Endothelial cell of umbilical vein (primary cell): ENCODE results near the gene CLK4. TPM values are rescaled to one million over a fixed set of nuclear protein-coding genes. Genes with fewer than 3 reads are reported as not detected.

ENCODE experiments used
- BruUV-seq: library from RNA; stranded (reverse); fragments of 400-500 nt; replicated peaks from 2 replicates; lab custom pipeline; 2021; lab: Mats Ljungman, UMichigan
- CTCF ChIA-PET: fragments of 300-600, 350-600 bp; sonication (Branson Sonifier 250); formaldehyde crosslinking; loops from one replicate; lab custom pipeline; 2021; ENCODE audit warnings: antibody characterized with exemption, inconsistent platforms; lab: Charles Lee
- POLR2A ChIA-PET: fragments of 300-600, 350-600 bp; sonication (Branson Sonifier 250); formaldehyde crosslinking; loops from one replicate; lab custom pipeline; 2021; ENCODE audit warnings: antibody characterized with exemption, inconsistent platforms; lab: Charles Lee
- DNase-seq: peaks from one replicate; pipeline ENCODE4 v3.0.0-alpha.2; 2011; ENCODE audit warnings: low read depth, low spot score
- FAIRE-seq: peaks from 2 replicates; lab custom pipeline; 2011; peaks lifted over from hg19 to GRCh38; lab: Jason Lieb, UNC
- H2AFZ ChIP-seq: 2 replicates; pipeline ENCODE4 v1.6.0; 2012; ENCODE audit warnings: low read depth, low read length, control low read depth, inconsistent platforms
- H3K27ac ChIP-seq: 2 replicates; pipeline ENCODE4 v1.5.1; 2011; ENCODE audit warnings: low read depth, mild to moderate bottlenecking, control low read depth, low read length, moderate library complexity; ENCODE audit not compliant: insufficient read depth
- H3K27me3 ChIP-seq, 2 experiments: 2 replicates each; pipeline versions ENCODE4 v1.6.0 to v1.6.1; 2011; ENCODE audit warnings: low read length in 2 of 2, mixed read lengths in 1 of 2; ENCODE audit not compliant: control insufficient read depth in 2 of 2, insufficient read depth in 2 of 2
- H3K36me3 ChIP-seq, 2 experiments: 2 replicates in 1 of 2; 3 replicates in 1 of 2; pipeline ENCODE4 v1.5.1; 2011; ENCODE audit warnings: low read length in 2 of 2, mild to moderate bottlenecking in 1 of 2, moderate library complexity in 1 of 2; ENCODE audit not compliant: control insufficient read depth in 2 of 2, insufficient read depth in 2 of 2; ENCODE audit errors: extremely low read depth in 1 of 2
- H3K4me1 ChIP-seq: 3 replicates; pipeline ENCODE4 v1.5.1; 2011; ENCODE audit warnings: mild to moderate bottlenecking, low read length; ENCODE audit not compliant: control insufficient read depth, insufficient read depth; ENCODE audit errors: extremely low read depth
- H3K4me2 ChIP-seq: 2 replicates; pipeline ENCODE4 v1.6.1; 2011; ENCODE audit warnings: low read length, control low read depth, mixed read lengths; ENCODE audit not compliant: insufficient read depth
- H3K4me3 ChIP-seq, 3 experiments: fragments of 200-600 bp in 1 of 3; sonication (generic), shearing (Covaris generic) in 1 of 3; replicated peaks in 1 of 3; 2 replicates each; pipeline ENCODE4 v1.5.1; 2011 to 2016; ENCODE audit warnings: control low read depth in 3 of 3, low read length in 3 of 3, mild to moderate bottlenecking in 2 of 3, inconsistent platforms in 1 of 3, low read depth in 1 of 3, moderate library complexity in 1 of 3; ENCODE audit not compliant: insufficient read depth in 1 of 3
- H3K79me2 ChIP-seq: 2 replicates; pipeline ENCODE4 v1.6.0; 2012; ENCODE audit warnings: low read length, inconsistent platforms; ENCODE audit not compliant: control insufficient read depth, insufficient read depth
- H3K9ac ChIP-seq: replicated peaks from 2 replicates; pipeline ENCODE3; 2011; ENCODE audit warnings: low read length, control low read depth; ENCODE audit not compliant: insufficient read depth; ENCODE audit errors: extremely low read depth
- H3K9me1 ChIP-seq: replicated peaks from 3 replicates; pipeline ENCODE4 v1.6.0; 2011; ENCODE audit warnings: mild to moderate bottlenecking, low read length; ENCODE audit not compliant: control insufficient read depth, insufficient read depth; ENCODE audit errors: extremely low read depth
- H3K9me3 ChIP-seq: replicated peaks from 2 replicates; pipeline ENCODE4 v1.5.1; 2012; ENCODE audit warnings: low read length, inconsistent platforms; ENCODE audit not compliant: control insufficient read depth, insufficient read depth
- H4K20me1 ChIP-seq: replicated peaks from 2 replicates; pipeline ENCODE3; 2011; ENCODE audit warnings: mild to moderate bottlenecking, low read length; ENCODE audit not compliant: control insufficient read depth, insufficient read depth; ENCODE audit errors: extremely low read depth
- EZH2 ChIP-seq: IDR thresholded peaks from 2 replicates; pipeline ENCODE4 v1.6.1; 2012; ENCODE audit warnings: borderline replicate concordance, low read depth, mild to moderate bottlenecking, moderate library complexity, low read length, inconsistent platforms; ENCODE audit not compliant: severe bottlenecking
- GATA2 ChIP-seq: IDR thresholded peaks from 2 replicates; pipeline ENCODE4 v1.7.0; 2011; ENCODE audit warnings: low read depth, mild to moderate bottlenecking, moderate library complexity, mixed read lengths, low read length; ENCODE audit not compliant: insufficient read length, insufficient read depth
- MYC ChIP-seq: IDR thresholded peaks from one replicate; pipeline ENCODE4 v1.6.1; 2011; ENCODE audit warnings: mild to moderate bottlenecking, low read depth, low read length
- POLR2A ChIP-seq: IDR thresholded peaks from 2 replicates; pipeline ENCODE4 v1.6.1; 2012; ENCODE audit warnings: low read depth, mild to moderate bottlenecking, control low read depth, low read length
- POLR2AphosphoS5 ChIP-seq: IDR thresholded peaks from 2 replicates; pipeline ENCODE4 v1.6.1; 2012; ENCODE audit warnings: low read depth, mild to moderate bottlenecking, control low read depth, low read length, moderate library complexity; ENCODE audit not compliant: insufficient read depth
- dilution Hi-C: fragments of 300-500 bp; cut with MboI; formaldehyde crosslinking; loops from one replicate; pipeline ENCODE4 v1.15.0; 2019; ENCODE audit warnings: low sequenced_read_pairs; ENCODE audit not compliant: extremely low pct_ligation_motif_present
- intact Hi-C: fragments of 100-400 bp; cut with micrococcal nuclease; formaldehyde crosslinking; loops from one replicate; pipeline ENCODE4 v1.10.0; 2022
- polyA plus RNA-seq, 4 experiments: library from polyadenylated mRNA; depleted of rRNA in 3 of 4; stranded (reverse) in 3 of 4; unstranded in 1 of 4; fragments of >200 nt; gene quantifications; 2 replicates each; pipeline versions ENCODE4 v1.2.1 to v1.2.3, GENCODE V29; 2011 to 2012; ENCODE audit warnings: missing spikeins in 1 of 4
- total RNA-seq: library from RNA; stranded (reverse); gene quantifications from 2 replicates; pipeline ENCODE4 v1.2.3, GENCODE V29; 2021
- TF ChIP-seq, protein P1 (sequence below): IDR thresholded peaks from 2 replicates; pipeline ENCODE4 v1.6.1; 2011; ENCODE audit not compliant: insufficient read depth, insufficient read length

CLK4 gene
- total and polyA plus RNA-seq, 2 donors (not counting 3 experiments of a cell fraction or from before 2014, with no cell fraction given): 7.0 to 19.2 TPM

GRCh38 chr5:178630475-178630930 is 3.7 kb upstream of the CLK4 start:
- no TSS peak for BruUV-seq

DNA sequence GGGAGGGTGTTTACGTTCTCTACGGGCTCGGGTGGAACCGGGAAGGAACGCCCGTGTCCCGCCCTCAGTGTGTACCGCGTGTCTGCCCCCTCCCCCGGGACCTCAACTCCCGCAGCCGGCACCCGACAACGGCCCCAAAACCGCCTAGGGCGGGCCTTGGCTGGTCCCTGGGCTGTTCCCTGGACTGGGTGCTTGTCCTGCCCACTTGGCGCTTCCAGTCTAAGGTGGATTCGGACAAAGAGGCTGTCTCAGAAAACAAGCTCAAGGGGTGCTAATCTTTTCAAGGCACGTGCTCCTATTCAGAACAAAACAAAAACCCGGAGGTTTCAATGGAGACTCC is 379 bp upstream of the CLK4 start:
- H3K9me1 ChIP-seq: no peaks in the 10 kb centered on the region
- peak overlapping the region; percentile 3 to 93 (median 20) for H3K4me3 ChIP-seq
- H2AFZ ChIP-seq: peak overlapping the region; percentile 86
- H3K79me2 ChIP-seq: peaks cover 37% of the 10 kb centered on the region
- ChIA-PET POLR2A (no interaction called here), CTCF (no interaction called here)
- BruUV-seq: TSS peak; percentile 70
- H3K27me3 ChIP-seq: no peaks in the 10 kb centered on the region
- peak overlapping the region; percentile 1 for H3K4me2 ChIP-seq
- DNase-seq (no peak), FAIRE-seq (no peak)
- no peak overlapping the region for H3K27ac ChIP-seq
- intact Hi-C loops (loop anchor here (1.0 to 10.0 kb wide), 5 partner anchors 15 to 925 kb away; partner anchors contain the start of genes RUFY1 and ZNF879), dilution Hi-C loops (no loop called here)
- H4K20me1 ChIP-seq: no peaks in the 10 kb centered on the region
- H3K9me3 ChIP-seq: no peaks in the 10 kb centered on the region
- peaks cover 0 to under 1% of the 10 kb centered on the region in 2 experiments for H3K36me3 ChIP-seq
- H3K4me1 ChIP-seq: peaks cover 9% of the 10 kb centered on the region
- no peak overlapping the region for H3K9ac ChIP-seq
- TF ChIP-seq POLR2AphosphoS5 (no peak), EZH2 (no peak), MYC (no peak), POLR2A (peak; percentile 10)
- TF ChIP-seq, protein P1, sequence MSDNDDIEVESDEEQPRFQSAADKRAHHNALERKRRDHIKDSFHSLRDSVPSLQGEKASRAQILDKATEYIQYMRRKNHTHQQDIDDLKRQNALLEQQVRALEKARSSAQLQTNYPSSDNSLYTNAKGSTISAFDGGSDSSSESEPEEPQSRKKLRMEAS: no peak

More at GRCh38 chr5:178630475-178630930, 3.7 kb upstream of the CLK4 start:
- Histone ChIP-seq H3K9me3 (no peaks in the 10 kb centered on the region), H3K9ac (no peak overlapping the region), H3K27me3 (no peaks in the 10 kb centered on the region), H3K4me1 (no peaks in the 10 kb centered on the region), H3K27ac (no peak overlapping the region), H3K9me1 (no peaks in the 10 kb centered on the region), H2AFZ (no peak overlapping the region), H3K4me2 (no peak overlapping the region), H3K36me3 (no peaks in the 10 kb centered on the region), H3K4me3 (no peak overlapping the region), H4K20me1 (no peaks in the 10 kb centered on the region), H3K79me2 (peaks cover 9% of the 10 kb centered on the region)
- CTCF ChIA-PET: interaction anchor here (0.8 kb wide), 2 partner anchors 10 to 396 kb away, joined by 3 read pairs; no protein-coding TSS in a partner anchor
- intact Hi-C loops (no loop called here), dilution Hi-C loops (no loop called here)
- no peak for DNase-seq
- POLR2A ChIA-PET: no interaction called here
- TF ChIP-seq, protein P1: no peak
- TF ChIP-seq GATA2 (no peak), EZH2 (no peak), MYC (no peak)
- FAIRE-seq: no peak
